Myocyte (in vitro differentiated cells): ENCODE data around the gene RTL9. TPM values are rescaled to one million over a fixed set of nuclear protein-coding genes. Genes with fewer than 3 reads are reported as not detected.
A peak's percentile ranks its signal among the peaks of the same experiment; 100 is the strongest.

Experiments used
- DNase-seq: peaks from one replicate; pipeline ENCODE4 v3.0.0-alpha.2; 2012; ENCODE audit warnings: low read depth
- total RNA-seq: library from RNA; depleted of rRNA; stranded (reverse); fragments of >200 nt; gene quantifications from 2 replicates; pipeline ENCODE4 v1.2.3, GENCODE V29; 2014

The RTL9 gene
- total RNA-seq, 1 donor from 2014 or later: 1.2 TPM

DNA sequence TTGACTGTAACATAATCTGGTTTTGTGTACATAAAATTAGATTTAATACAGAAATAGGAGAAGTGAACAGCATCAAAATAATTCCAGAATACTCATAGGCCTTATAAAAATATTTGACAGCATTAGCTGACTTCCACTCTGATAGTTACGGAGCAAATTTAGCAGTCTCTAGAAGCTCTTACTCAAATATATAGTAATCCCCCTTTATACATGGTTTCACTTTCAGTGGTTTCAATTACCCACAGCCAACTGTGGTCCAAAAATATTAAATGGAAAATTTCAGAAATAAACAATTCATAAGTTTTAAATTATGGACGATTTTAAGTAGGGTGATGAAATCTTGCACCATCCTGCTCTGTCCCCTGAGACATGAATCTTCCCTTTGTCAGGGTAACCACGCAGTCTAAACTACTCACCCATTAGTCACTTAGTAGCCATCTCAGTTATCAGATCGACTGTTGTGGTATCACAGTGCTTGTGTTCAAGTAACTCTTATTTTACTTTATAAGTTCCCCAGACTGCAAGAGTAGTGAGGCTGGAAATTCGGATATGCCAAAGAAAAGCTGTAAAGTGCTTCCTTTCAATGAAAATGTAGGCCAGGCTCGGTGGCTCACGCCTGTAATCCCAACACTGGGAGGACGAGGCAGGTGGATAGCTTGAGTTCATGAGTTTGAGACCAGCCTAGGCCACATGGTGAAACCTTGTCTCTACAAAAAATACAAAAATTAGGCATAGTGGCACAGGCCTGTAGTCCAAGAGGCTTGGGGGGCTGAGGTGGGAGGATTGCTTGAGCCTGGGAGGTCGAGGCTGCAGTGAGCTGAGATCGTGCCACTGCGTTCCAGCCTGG is 17.2 kb upstream of the RTL9 start:
- peak; percentile 65 for DNase-seq

DNA sequence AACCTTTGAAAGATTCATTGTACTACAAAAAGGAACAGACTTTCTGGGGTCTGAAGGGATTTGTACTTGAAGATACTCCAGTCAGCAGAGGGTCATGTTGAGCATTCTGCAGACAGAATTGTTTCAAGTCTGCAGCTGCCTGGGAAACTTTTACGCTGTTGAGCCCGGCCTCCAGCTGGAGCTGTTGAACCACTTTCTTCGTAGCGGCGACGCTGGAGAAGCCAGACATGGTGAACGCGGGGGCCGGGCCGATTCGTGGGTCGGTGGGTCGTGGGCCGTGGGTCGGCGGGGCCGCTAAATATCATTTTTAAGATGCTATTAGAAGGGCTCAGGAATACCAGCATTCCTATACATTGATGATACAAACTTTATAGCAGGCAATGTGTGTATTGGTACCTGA is 12.0 kb upstream of the RTL9 start:
- peak; percentile 43 for DNase-seq

DNA sequence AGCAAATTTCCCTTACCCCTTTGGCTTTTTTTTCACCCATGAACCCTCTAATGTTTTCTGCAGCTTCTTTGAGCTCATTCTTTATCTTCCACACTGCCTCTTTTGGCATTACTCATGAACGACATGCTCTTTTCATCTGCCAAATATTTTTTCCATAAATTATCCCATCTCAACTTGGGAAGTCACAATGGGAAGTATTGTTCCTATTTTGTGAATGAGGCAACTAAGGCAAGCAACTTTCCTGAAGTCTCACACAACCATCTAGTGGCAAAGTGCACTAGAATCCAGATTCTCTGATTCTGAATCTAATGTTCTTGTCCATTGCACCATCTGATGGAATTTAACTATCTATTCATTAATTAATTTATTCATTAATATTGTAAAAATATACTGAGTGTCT is 625 bp downstream of the RTL9 start:
- no peak for DNase-seq

DNA sequence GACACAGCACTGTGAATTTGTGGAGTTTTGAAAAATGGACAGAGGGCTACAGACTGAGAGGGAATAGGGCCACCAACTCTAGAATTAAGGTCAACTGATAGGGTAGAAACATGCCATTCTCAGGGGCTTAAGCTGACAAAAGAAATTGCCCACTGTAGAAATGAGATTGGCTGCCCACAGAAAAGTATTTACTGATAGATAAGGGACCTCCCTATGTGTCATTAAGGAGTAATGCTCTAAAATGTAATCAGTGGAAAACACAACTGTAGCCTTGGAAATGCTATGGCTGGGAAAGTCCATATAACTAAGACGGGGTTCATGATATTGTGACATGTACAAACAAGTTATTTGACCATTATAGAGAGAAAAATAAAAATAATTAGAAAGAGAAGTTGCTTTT is 4.6 kb downstream of the RTL9 start:
- no peak for DNase-seq

DNA sequence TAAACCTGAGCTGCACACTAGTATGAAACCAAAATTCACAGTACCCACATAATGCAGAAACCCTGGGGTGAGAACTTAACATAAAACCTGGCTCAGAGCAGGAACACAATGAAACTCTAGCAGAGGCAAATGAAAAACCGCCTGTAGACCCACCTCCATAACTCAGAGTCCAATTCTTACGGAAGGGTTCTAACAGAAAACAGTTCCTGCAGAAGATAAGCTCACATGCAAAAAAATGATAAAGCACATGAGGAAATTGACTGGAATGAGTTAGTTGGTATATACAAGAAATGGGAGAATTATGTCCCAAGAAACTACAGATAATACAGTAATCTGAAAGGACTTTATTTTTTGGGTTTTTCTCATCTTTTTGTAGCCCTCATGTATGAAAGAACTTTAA is 14.7 kb downstream of the RTL9 start:
- no peak for DNase-seq

DNA sequence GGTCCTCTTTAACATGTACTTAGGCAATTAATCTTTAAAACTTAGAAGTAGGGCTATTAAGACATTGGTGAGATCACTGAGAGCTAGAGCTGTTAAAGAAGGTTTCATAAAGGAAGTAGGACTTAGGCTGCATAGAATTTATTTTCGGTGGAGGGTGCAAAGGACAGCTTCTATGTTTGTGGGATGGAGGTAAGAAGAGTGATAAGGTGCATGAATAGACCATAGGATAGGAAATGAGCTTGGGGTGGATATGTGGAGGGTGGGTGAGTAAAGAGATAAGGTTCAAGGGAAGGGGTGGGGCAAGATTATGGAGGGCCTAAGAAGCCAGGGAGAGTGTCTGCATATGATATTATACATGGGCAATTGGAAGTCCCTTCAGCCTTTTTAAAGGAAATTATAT is 15.9 kb downstream of the RTL9 start:
- no peak for DNase-seq

DNA sequence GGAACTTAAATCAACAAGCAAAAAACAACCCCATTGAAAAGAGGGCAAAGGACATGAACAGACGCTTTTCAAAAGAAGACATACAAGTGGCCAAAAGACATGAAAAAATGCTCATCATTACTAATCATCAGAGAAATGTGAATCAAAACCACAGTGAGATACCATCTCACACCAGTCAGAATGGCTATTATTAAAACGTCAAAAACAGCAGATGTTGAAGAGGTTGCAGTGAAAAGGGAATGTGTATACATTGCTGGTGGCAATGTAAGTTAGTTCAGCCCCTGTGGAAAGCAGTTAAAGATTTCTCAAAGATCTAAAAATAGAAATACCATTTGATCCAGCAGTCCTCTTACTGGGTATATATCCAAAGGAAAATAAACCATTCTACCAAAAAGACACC is 22.6 kb downstream of the RTL9 start:
- DNase-seq: peak; percentile 33

DNA sequence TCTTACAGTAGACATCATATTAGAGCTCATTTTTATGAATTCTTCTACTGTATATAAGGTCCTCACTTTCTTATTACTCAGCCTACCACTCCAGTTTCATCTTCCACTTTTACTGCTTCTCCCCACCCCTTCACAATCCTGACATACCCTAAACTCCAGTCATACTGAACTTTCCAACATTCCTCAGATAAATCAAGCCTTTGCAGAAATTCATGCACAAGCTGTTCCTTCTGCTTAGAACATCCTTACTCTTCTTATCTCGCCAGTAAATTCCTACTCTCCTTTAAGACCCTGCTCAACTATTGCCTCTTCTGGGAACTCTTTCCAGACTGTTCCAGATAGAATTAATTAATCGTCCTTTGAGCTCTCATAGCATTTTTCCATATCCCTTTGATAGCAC is 24.8 kb downstream of the RTL9 start:
- DNase-seq: peak; percentile 36

DNA sequence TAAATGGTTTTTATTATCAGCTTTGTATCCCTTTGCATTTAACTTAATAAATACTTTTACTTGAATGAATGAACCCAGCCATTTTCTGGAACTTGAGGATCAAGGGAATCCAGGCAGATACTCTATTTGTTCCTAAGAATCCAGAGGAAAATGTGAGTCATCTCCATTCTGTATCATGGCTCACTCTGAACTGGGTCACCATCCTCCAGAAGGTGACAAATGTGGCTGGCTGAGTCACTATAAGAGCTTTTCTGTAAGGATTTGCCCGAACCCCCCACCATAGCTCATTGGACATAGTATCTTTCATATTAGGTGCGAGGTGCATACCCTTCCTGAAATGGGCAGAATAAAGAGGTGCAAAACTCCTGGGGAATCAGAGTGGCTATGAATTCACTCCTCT is 25.8 kb downstream of the RTL9 start:
- peak; percentile 61 for DNase-seq

DNA sequence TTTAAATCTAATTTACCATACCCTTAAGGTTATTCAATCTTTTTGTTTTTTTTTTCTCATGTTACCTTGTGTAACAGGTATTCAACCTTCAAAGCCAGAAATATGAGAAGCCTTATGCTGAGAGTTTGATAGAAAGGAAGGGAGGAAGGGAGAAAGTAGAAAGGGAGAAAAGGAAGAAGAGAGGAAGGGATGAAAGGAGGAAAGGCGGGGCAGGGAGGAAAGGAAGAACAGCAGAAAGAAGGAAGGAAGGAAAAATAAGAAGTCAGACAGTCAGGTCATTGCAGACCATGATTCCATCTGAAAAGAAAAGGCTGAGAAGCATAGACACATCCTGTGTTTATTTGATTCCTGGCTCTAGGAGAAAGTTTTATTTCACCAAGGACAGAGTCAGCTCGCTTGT is 30.9 kb downstream of the RTL9 start:
- DNase-seq: no peak

DNA sequence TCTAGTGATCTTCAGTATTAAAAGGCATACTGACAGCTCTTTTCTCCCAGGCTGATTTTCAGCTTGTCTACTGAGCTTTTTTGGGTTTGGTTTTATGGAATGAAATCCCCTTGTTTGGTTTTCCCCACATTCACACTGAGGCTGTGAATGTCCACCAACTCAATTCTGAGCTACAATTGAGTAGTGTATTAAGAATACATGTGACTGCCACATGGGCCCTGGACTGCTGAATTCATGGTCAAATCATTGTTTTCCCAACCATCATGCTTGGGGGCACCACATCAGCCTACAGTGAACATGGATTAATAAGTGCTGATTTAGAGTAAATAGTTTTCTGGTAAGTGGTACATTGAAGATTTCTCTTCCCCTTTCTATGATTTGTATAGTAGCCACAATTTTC is 32.4 kb downstream of the RTL9 start:
- no peak for DNase-seq

DNA sequence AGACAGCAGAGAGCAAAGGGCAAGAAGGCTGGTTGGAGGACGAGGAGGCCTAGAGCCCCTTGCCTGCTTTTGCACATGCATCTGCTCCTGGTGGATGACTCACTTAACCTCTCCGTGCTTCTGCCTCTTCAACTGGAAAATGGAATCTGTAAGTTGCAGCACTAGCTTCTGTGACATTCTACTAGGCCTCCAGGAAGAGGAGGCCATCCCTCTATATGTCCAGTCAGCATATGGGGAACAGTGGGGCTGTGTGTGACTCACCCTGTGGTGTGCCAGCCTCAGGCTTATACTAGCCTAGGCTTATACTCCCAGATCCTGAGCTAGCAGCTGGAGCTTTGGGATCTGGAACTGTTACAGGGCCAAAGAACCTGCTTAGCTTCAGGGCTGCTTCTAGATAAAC is 36.0 kb downstream of the RTL9 start:
- peak; percentile 59 for DNase-seq

DNA sequence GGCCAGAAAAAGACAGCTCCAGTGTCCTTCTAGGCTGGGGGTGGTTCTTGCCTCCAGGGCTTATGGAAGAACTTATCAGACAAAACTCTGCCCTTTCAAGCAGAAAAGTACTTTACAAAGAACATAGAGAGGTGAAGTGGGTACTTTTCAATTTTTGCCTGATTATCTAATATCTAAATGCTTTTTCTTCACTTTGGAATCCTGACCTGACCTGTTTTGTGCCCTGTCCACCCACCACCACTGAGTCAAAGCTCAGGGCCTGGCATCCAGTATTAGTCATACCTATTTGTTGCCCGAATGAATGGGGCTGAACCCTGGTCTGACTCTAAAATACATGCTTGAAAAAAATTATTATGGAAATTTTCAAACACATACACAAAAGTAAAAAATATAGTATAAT is 37.2 kb downstream of the RTL9 start:
- DNase-seq: no peak

DNA sequence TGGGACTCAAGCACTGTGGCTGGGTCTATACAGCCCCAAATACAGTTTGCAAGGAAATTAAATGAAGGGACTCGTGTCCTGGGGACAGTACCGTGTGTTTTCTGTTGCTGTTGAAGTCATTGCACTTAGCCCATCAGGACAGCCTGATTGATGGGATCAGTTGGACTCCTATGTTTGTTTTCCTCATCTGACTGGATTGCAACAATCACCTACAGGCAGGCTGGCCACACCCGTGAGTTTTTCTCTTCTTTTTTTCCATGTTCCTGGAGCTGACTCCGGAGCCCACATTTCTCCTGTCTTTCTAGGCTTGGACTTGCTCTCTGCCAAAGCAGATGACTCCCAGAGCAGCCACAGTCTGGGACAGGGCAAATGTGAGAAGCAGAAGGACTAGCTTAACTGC is 38.1 kb downstream of the RTL9 start:
- no peak for DNase-seq

DNA sequence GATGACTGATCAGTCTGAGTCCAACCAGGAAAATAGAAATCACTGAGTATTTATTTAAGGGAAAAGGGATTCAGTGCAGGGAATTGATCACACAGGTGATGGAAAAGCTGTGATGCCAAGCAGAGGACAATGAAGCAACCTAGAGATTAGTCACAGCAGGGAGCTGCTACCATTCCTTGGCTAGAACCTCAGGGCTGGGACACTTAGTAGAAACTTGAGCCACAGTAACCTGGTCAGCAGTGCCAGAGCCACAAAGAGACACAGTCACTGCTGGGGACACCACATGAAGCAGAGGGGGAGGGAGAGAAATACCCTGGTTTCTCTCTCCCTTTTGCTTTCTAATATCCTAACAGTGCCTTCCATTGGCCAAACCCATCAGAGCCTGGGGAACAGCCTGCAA is 38.7 kb downstream of the RTL9 start:
- DNase-seq: peak; percentile 67

DNA sequence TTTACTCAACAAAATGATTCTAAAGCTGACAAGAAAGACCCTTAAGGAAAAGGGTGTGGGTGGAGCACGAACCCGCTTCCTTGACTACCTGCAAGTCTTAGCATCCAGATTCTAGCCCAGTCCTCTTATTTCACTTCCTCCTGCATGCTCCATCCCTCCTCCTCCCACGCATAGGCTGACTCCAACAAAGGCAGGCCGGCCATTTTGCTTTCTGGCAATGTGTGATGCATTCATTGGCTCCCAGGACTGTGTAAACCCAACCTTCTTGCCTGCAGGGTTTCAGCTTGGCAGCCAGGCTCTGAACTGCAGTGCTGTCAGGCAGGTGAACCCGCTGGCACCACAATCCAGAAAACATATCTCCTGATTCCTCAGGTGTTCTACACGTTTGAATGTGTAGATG is 39.3 kb downstream of the RTL9 start:
- DNase-seq: no peak

DNA sequence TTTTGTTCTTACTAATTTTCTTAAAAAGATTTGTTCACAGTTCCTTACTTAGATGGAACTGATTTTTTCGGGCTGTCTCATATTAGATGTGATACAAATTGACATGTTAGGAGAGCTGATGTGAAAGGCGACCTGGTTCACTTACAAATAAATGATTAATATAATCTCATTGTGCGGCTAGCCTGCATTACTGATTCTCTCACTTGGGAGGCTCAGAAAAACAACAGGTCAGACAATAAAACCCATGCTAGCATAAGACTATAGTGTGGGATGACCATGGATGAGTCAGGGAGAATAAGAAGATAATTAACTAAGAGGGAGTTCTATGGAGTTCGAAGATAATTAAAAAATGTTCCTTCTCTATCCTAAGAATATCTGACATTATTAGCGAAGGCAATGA is 40.8 kb downstream of the RTL9 start:
- DNase-seq: no peak

DNA sequence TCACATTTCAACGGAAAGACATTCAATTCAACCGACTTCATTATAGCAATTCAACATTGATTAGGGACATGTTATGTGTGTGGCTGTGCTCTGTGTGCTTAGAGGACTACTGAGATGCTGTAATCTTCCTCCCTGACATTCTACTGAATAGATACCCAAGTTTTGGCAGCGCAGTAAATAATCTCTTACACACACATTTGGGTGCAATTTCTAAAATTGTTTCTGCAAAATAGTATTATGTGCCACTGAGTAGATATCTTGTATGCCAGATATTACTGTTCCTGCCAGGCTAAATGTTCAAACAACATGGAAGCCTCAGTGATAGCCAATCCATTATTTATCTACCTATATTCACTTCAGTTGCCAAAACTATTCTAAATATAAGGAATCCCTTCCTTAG is 41.3 kb downstream of the RTL9 start:
- no peak for DNase-seq

DNA sequence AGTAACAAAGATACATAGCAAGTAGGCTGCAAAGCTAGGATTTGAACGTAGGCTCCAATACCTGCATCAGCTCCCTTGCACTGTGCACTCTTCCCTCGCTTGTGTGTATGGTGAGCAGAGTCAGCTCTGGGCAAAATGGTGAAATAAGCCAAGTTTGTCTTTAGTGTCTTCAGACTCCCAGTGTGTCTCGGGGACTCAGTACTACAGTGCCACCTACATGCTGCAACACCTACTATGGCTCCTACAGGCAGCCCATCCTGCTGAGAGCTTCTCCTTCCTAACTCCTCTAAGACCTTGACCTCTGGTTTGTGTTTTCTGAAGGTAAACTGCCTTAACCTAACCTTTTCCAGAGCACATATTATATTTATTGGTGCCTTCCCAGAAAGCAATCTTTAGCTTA is 42.5 kb downstream of the RTL9 start:
- no peak for DNase-seq

DNA sequence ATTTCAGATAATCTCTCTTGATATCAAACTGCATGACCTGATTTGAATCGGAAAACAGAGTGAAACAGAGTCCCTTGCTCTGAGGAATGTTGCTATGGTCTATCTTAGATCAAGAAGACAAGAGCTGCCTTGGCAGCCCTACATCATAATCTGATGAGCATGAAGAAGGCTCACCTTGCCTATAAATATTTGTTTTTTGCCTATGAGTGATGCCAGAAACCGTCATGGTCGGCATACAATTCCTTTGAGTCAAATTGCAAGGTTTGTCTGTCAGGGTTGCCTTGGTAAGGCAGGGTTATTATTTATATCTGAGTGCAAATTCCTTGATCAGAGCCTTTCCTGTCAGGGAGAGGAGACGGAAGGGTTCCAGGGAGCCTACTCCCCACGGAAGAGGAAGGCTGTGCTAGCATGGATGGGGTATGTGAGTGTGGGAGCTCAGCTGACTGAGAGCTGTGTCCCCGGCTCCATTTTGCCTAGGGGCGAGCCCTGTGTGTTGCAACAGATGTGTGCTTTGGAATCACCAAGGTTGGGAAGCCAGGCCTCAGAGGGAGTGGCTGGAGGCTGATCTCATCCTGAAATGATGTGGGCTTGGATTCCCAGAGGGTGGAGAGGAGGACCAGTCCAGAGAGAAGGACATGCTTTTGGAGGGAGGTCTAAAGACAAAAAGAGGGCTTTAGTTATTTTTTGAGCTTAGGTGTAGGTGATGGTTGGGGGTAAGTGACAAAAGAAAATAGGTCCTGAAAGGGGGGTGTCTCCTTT is 43.6 kb downstream of the RTL9 start:
- DNase-seq: peak; percentile 77

DNA sequence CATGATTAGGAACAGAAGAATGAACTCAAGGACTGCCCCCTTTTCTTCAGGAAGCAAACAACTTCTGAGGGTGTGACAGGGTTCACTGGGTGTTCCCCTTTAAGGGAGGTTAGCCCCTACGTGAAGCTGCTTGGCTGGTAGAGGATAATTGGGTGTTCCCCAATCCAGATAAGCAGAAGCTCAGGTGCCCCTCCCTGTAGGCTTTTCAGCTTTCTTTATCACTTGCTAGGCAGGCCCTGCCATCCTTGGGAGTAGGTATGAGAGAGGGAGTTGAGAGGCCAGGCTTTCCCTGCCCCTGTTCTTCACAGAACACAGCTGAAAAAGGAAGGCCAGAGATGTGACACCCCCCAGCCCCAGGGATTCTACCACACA is 44.2 kb downstream of the RTL9 start:
- no peak for DNase-seq

DNA sequence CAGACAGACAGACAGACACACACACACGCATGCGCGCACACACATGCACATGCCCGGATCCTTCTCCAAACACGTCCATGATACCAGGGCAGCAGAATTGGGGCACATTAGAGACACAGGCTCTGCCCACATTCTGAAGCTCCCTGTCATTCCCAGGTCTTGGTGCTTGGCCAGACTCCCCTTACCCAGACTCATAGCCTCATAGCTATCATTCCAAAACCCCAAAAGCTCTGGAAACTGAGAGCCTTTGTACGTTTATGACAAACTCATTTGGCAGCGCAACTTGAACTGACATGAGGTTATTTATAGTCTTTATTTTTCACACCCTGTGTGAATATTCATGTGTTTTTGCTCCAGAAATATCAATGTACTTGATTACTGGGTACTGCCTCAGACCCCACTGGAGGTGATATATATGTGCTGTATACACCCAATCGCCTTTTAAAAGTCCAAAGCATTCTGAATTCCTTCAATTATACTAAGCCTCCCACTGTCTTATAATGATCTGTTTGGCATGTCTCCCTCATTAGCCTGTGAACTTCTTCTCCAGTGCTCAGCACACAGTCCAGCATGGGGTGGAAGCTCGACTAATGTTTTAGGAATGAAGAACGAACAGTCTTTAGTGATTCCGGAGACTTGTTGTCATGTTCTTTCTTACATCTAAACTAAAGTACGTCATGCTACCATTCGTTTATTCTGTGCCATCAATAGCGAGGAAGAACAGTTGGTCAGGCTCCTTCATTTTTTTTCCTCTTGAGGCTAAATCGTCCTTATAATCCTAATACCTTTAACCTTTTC is 45.0 kb downstream of the RTL9 start:
- no peak for DNase-seq
